Measurements from ENCODE around the gene BCL6B. TPM values are rescaled to one million over a fixed set of nuclear protein-coding genes. Genes with fewer than 3 reads are reported as not detected.

BCL6B gene
- total RNA-seq, 1 experiment from 2014 or later = 11.4 TPM

GRCh38 chr17:7020894-7021664, 1.8 kb upstream of the BCL6B start (continued):
- TF ChIP-seq, protein P1, sequence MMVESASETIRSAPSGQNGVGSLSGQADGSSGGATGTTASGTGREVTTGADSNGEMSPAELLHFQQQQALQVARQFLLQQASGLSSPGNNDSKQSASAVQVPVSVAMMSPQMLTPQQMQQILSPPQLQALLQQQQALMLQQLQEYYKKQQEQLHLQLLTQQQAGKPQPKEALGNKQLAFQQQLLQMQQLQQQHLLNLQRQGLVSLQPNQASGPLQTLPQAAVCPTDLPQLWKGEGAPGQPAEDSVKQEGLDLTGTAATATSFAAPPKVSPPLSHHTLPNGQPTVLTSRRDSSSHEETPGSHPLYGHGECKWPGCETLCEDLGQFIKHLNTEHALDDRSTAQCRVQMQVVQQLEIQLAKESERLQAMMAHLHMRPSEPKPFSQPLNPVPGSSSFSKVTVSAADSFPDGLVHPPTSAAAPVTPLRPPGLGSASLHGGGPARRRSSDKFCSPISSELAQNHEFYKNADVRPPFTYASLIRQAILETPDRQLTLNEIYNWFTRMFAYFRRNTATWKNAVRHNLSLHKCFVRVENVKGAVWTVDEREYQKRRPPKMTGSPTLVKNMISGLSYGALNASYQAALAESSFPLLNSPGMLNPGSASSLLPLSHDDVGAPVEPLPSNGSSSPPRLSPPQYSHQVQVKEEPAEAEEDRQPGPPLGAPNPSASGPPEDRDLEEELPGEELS (CRISPR knock-in tag; IDR thresholded peaks at IDR 0.05) = no peak
- no peak for TF ChIP-seq MXD4 (CRISPR knock-in tag; IDR thresholded peaks at IDR 0.05; ENCODE audit: borderline replicate concordance)
- no peak for TF ChIP-seq E2F5 (CRISPR knock-in tag; IDR thresholded peaks at IDR 0.05)
- TF ChIP-seq TEAD4 (CRISPR knock-in tag; IDR thresholded peaks at IDR 0.05) = no peak
- TF ChIP-seq, protein P2, sequence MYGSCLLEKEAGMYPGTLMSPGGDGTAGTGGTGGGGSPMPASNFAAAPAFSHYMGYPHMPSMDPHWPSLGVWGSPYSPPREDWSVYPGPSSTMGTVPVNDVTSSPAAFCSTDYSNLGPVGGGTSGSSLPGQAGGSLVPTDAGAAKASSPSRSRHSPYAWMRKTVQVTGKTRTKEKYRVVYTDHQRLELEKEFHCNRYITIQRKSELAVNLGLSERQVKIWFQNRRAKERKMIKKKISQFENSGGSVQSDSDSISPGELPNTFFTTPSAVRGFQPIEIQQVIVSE (CRISPR knock-in tag; IDR thresholded peaks at IDR 0.05; ENCODE audit: borderline replicate concordance) = no peak
- TF ChIP-seq, protein P3, sequence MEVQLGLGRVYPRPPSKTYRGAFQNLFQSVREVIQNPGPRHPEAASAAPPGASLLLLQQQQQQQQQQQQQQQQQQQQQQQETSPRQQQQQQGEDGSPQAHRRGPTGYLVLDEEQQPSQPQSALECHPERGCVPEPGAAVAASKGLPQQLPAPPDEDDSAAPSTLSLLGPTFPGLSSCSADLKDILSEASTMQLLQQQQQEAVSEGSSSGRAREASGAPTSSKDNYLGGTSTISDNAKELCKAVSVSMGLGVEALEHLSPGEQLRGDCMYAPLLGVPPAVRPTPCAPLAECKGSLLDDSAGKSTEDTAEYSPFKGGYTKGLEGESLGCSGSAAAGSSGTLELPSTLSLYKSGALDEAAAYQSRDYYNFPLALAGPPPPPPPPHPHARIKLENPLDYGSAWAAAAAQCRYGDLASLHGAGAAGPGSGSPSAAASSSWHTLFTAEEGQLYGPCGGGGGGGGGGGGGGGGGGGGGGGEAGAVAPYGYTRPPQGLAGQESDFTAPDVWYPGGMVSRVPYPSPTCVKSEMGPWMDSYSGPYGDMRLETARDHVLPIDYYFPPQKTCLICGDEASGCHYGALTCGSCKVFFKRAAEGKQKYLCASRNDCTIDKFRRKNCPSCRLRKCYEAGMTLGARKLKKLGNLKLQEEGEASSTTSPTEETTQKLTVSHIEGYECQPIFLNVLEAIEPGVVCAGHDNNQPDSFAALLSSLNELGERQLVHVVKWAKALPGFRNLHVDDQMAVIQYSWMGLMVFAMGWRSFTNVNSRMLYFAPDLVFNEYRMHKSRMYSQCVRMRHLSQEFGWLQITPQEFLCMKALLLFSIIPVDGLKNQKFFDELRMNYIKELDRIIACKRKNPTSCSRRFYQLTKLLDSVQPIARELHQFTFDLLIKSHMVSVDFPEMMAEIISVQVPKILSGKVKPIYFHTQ (CRISPR knock-in tag; IDR thresholded peaks at IDR 0.05) = no peak
- TF ChIP-seq, protein P4, sequence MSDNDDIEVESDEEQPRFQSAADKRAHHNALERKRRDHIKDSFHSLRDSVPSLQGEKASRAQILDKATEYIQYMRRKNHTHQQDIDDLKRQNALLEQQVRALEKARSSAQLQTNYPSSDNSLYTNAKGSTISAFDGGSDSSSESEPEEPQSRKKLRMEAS (CRISPR knock-in tag; IDR thresholded peaks at IDR 0.05) = no peak
- TF ChIP-seq, protein P5, sequence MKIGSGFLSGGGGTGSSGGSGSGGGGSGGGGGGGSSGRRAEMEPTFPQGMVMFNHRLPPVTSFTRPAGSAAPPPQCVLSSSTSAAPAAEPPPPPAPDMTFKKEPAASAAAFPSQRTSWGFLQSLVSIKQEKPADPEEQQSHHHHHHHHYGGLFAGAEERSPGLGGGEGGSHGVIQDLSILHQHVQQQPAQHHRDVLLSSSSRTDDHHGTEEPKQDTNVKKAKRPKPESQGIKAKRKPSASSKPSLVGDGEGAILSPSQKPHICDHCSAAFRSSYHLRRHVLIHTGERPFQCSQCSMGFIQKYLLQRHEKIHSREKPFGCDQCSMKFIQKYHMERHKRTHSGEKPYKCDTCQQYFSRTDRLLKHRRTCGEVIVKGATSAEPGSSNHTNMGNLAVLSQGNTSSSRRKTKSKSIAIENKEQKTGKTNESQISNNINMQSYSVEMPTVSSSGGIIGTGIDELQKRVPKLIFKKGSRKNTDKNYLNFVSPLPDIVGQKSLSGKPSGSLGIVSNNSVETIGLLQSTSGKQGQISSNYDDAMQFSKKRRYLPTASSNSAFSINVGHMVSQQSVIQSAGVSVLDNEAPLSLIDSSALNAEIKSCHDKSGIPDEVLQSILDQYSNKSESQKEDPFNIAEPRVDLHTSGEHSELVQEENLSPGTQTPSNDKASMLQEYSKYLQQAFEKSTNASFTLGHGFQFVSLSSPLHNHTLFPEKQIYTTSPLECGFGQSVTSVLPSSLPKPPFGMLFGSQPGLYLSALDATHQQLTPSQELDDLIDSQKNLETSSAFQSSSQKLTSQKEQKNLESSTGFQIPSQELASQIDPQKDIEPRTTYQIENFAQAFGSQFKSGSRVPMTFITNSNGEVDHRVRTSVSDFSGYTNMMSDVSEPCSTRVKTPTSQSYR (CRISPR knock-in tag; IDR thresholded peaks at IDR 0.05) = no peak

GRCh38 chr17:7021993-7022778, 664 bp upstream of the BCL6B start:
- peaks cover 51% of the 10 kb centered on the region for H3K4me1 Mint-ChIP-seq
- CTCF ChIA-PET = interaction anchor here (0.6 to 3.2 kb wide), 34 partner anchors 9 to 360 kb away, joined by 3 to 34 read pairs (median 5); partner anchors contain the start of genes ALOX12, RNASEK and SLC16A13
- peak overlapping the region; percentile 91 for H3K4me3 Mint-ChIP-seq
- peaks cover 23% of the 10 kb centered on the region for H3K36me3 Mint-ChIP-seq
- peak overlapping the region; percentile 93 for H3K27ac Mint-ChIP-seq
- peaks cover 44% of the 10 kb centered on the region for H3K27me3 Mint-ChIP-seq (ENCODE audit: low read depth)
- POLR2A ChIA-PET = interaction anchor here (0.7 to 1.6 kb wide), 3 partner anchors 10 to 837 kb away, joined by 3 to 5 read pairs (median 3); partner anchors contain the start of gene SLC16A13
- H3K9me3 Mint-ChIP-seq = no peaks in the 10 kb centered on the region
- peak; percentile 63 for ATAC-seq
- peak; percentile 90 for DNase-seq (ENCODE audit: low spot score)
- TF ChIP-seq ATF2 (CRISPR knock-in tag; IDR thresholded peaks at IDR 0.05; ENCODE audit: borderline replicate concordance, low read depth) (no peak), SMAD3 (CRISPR knock-in tag; IDR thresholded peaks at IDR 0.05; ENCODE audit: borderline replicate concordance) (no peak), ZNF671 (CRISPR knock-in tag; IDR thresholded peaks at IDR 0.05) (no peak), NFATC4 (CRISPR knock-in tag; IDR thresholded peaks at IDR 0.05) (no peak), CTCF (IDR thresholded peaks at IDR 0.05) (peak; percentile 88), STAT6 (CRISPR knock-in tag; conservative IDR thresholded peaks at IDR 0.05; ENCODE audit: low read depth) (no peak), RORB (CRISPR knock-in tag; IDR thresholded peaks at IDR 0.05) (no peak)
- TF ChIP-seq, protein P6, sequence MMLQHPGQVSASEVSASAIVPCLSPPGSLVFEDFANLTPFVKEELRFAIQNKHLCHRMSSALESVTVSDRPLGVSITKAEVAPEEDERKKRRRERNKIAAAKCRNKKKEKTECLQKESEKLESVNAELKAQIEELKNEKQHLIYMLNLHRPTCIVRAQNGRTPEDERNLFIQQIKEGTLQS (CRISPR knock-in tag; conservative IDR thresholded peaks at IDR 0.05) = no peak

Measured in WTC11 (cell line).